HepG2 (cell line): ENCODE results near the gene NUDT3. TPM values are rescaled to one million over a fixed set of nuclear protein-coding genes. Genes with fewer than 3 reads are reported as not detected.
A peak's percentile ranks its signal among the peaks of the same experiment; 100 is the strongest.

Experiments
- BRD4 ChIP-seq: sonication (generic); formaldehyde crosslinking; IDR thresholded peaks from 2 replicates; pipeline ENCODE4 v1.4.0; 2020; ENCODE audit warnings: missing genetic modification reagents
- HNF4A ChIP-seq: sonication (generic); formaldehyde crosslinking; IDR thresholded peaks from 2 replicates; pipeline ENCODE4 v1.4.0; 2020; ENCODE audit warnings: missing genetic modification reagents
- HOXA5 ChIP-seq: sonication (generic); formaldehyde crosslinking; IDR thresholded peaks from 2 replicates; pipeline ENCODE4 v1.4.0; 2020; ENCODE audit warnings: missing genetic modification reagents
- JDP2 ChIP-seq: sonication (generic); formaldehyde crosslinking; IDR thresholded peaks from 2 replicates; pipeline ENCODE4 v1.8.1; 2022; ENCODE audit warnings: missing genetic modification reagents, borderline replicate concordance
- MXD4 ChIP-seq: IDR thresholded peaks from 2 replicates; pipeline ENCODE4 v1.6.1; 2016; ENCODE audit warnings: mild to moderate bottlenecking, missing biosample characterization, missing genetic modification reagents
- NFATC3 ChIP-seq: sonication (generic); formaldehyde crosslinking; IDR thresholded peaks from 2 replicates; pipeline ENCODE4 v1.5.1; 2020; ENCODE audit warnings: mild to moderate bottlenecking, missing genetic modification reagents
- SALL1 ChIP-seq: sonication (generic); formaldehyde crosslinking; IDR thresholded peaks from 2 replicates; pipeline ENCODE4 v1.8.0; 2022; ENCODE audit warnings: mild to moderate bottlenecking, missing genetic modification reagents
- THAP11 ChIP-seq: IDR thresholded peaks from 2 replicates; pipeline ENCODE4 v1.6.1; 2016; ENCODE audit warnings: missing biosample characterization, missing genetic modification reagents
- ZNF10 ChIP-seq: sonication (generic); formaldehyde crosslinking; IDR thresholded peaks from 2 replicates; pipeline ENCODE4 v1.4.0; 2020; ENCODE audit warnings: mild to moderate bottlenecking, low read depth, missing genetic modification reagents, borderline replicate concordance
- ZNF761 ChIP-seq: sonication (generic); formaldehyde crosslinking; conservative IDR thresholded peaks from 2 replicates; pipeline ENCODE4 v1.4.0; 2020; ENCODE audit warnings: mild to moderate bottlenecking, missing genetic modification reagents
- polyA plus RNA-seq, 8 experiments: library from polyadenylated mRNA; depleted of rRNA in 3 of 8; stranded (reverse) in 7 of 8; unstranded in 1 of 8; fragments of >200 nt; fragmentation: Illumina TruSeq in 4 of 8; extraction: Trizol in 4 of 8; gene quantifications; 2 replicates each; pipeline versions ENCODE4 v1.2.1 to v1.2.3, GENCODE V29; 2011 to 2016; ENCODE audit warnings: low read depth in 4 of 8, missing spikeins in 1 of 8, mixed read lengths in 1 of 8; ENCODE audit not compliant: insufficient read depth in 1 of 8
- total RNA-seq, 5 experiments: library from RNA; depleted of rRNA; stranded (reverse); fragments of >200 nt; fragmentation: Illumina TruSeq; extraction: Trizol; gene quantifications; 2 replicates each; pipeline ENCODE4 v1.2.3, GENCODE V29; 2016; ENCODE audit warnings: low read depth in 1 of 5
- TF ChIP-seq, protein P1 (sequence below): sonication (generic); formaldehyde crosslinking; conservative IDR thresholded peaks from 2 replicates; pipeline ENCODE4 v1.4.0; 2020; ENCODE audit warnings: mild to moderate bottlenecking, missing genetic modification reagents, moderate library complexity
- TF ChIP-seq, protein P2 (sequence below), 2 experiments: sonication (generic) in 1 of 2; formaldehyde crosslinking in 1 of 2; IDR thresholded peaks; 2 replicates each; pipeline versions ENCODE4 v1.4.0 to v1.6.1; 2018 to 2020; ENCODE audit warnings: missing genetic modification reagents in 2 of 2, borderline replicate concordance in 1 of 2, low read depth in 1 of 2, mild to moderate bottlenecking in 1 of 2, missing biosample characterization in 1 of 2
- TF ChIP-seq, protein P3 (sequence below): sonication (generic); formaldehyde crosslinking; IDR thresholded peaks from 2 replicates; pipeline ENCODE4 v1.4.0; 2020; ENCODE audit warnings: missing genetic modification reagents, borderline replicate concordance
- TF ChIP-seq, protein P4 (sequence below): sonication (generic); formaldehyde crosslinking; conservative IDR thresholded peaks from 2 replicates; pipeline ENCODE4 v1.4.0; 2020; ENCODE audit warnings: missing genetic modification reagents

The NUDT3 gene
- total and polyA plus RNA-seq, 2 of the 13 experiments (the other 11 are each of a cell fraction or from before 2014, with no cell fraction given), result 20.2 to 20.6 TPM

DNA sequence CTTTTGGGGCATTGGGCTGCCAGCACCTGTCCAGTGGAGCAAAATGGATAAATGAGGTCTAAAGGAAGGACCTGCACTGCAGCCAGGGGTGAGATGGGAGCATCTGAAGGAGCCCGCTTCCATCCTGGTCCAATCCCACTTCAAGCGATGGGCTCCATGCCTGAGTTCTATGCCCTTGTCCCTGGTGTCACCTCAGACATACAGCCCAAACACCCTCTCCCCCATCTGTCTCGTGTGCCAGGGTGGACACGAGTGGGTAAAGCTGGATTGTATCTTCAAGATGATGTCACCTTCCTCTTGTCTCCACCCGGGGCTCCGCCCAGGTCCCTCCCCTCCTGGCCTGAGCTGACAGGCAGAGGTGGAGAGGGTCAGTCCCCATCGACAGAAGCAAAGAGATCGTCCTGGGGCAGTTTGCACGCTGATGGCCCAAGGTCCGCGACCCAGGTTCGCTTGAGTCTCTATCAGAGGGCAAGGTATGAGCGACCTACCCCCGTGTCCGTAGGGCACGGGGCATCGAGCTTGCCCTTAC, 144.2 kb downstream of the NUDT3 start (continued):
- TF ChIP-seq, protein P1, sequence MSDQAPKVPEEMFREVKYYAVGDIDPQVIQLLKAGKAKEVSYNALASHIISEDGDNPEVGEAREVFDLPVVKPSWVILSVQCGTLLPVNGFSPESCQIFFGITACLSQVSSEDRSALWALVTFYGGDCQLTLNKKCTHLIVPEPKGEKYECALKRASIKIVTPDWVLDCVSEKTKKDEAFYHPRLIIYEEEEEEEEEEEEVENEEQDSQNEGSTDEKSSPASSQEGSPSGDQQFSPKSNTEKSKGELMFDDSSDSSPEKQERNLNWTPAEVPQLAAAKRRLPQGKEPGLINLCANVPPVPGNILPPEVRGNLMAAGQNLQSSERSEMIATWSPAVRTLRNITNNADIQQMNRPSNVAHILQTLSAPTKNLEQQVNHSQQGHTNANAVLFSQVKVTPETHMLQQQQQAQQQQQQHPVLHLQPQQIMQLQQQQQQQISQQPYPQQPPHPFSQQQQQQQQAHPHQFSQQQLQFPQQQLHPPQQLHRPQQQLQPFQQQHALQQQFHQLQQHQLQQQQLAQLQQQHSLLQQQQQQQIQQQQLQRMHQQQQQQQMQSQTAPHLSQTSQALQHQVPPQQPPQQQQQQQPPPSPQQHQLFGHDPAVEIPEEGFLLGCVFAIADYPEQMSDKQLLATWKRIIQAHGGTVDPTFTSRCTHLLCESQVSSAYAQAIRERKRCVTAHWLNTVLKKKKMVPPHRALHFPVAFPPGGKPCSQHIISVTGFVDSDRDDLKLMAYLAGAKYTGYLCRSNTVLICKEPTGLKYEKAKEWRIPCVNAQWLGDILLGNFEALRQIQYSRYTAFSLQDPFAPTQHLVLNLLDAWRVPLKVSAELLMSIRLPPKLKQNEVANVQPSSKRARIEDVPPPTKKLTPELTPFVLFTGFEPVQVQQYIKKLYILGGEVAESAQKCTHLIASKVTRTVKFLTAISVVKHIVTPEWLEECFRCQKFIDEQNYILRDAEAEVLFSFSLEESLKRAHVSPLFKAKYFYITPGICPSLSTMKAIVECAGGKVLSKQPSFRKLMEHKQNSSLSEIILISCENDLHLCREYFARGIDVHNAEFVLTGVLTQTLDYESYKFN (CRISPR knock-in tag), result no peak
- TF ChIP-seq ZNF10 (CRISPR knock-in tag) (no peak), ZNF761 (peak; percentile 50; the same call in 1 of the 2 replicates), BRD4 (CRISPR knock-in tag) (no peak), THAP11 (no peak), NFATC3 (CRISPR knock-in tag) (no peak), HNF4A (CRISPR knock-in tag) (no peak), MXD4 (CRISPR knock-in tag) (no peak), SALL1 (CRISPR knock-in tag) (no peak), HOXA5 (CRISPR knock-in tag) (no peak), JDP2 (CRISPR knock-in tag) (no peak)
- TF ChIP-seq, protein P2, sequence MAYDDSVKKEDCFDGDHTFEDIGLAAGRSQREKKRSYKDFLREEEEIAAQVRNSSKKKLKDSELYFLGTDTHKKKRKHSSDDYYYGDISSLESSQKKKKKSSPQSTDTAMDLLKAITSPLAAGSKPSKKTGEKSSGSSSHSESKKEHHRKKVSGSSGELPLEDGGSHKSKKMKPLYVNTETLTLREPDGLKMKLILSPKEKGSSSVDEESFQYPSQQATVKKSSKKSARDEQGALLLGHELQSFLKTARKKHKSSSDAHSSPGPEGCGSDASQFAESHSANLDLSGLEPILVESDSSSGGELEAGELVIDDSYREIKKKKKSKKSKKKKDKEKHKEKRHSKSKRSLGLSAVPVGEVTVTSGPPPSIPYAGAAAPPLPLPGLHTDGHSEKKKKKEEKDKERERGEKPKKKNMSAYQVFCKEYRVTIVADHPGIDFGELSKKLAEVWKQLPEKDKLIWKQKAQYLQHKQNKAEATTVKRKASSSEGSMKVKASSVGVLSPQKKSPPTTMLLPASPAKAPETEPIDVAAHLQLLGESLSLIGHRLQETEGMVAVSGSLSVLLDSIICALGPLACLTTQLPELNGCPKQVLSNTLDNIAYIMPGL (CRISPR knock-in tag; IDR thresholded peaks at IDR 0.05; ENCODE audit: borderline replicate concordance in 1 of 2, low read depth in 1 of 2), result no peak
- TF ChIP-seq, protein P3, sequence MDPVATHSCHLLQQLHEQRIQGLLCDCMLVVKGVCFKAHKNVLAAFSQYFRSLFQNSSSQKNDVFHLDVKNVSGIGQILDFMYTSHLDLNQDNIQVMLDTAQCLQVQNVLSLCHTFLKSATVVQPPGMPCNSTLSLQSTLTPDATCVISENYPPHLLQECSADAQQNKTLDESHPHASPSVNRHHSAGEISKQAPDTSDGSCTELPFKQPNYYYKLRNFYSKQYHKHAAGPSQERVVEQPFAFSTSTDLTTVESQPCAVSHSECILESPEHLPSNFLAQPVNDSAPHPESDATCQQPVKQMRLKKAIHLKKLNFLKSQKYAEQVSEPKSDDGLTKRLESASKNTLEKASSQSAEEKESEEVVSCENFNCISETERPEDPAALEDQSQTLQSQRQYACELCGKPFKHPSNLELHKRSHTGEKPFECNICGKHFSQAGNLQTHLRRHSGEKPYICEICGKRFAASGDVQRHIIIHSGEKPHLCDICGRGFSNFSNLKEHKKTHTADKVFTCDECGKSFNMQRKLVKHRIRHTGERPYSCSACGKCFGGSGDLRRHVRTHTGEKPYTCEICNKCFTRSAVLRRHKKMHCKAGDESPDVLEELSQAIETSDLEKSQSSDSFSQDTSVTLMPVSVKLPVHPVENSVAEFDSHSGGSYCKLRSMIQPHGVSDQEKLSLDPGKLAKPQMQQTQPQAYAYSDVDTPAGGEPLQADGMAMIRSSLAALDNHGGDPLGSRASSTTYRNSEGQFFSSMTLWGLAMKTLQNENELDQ, result no peak
- TF ChIP-seq, protein P4, sequence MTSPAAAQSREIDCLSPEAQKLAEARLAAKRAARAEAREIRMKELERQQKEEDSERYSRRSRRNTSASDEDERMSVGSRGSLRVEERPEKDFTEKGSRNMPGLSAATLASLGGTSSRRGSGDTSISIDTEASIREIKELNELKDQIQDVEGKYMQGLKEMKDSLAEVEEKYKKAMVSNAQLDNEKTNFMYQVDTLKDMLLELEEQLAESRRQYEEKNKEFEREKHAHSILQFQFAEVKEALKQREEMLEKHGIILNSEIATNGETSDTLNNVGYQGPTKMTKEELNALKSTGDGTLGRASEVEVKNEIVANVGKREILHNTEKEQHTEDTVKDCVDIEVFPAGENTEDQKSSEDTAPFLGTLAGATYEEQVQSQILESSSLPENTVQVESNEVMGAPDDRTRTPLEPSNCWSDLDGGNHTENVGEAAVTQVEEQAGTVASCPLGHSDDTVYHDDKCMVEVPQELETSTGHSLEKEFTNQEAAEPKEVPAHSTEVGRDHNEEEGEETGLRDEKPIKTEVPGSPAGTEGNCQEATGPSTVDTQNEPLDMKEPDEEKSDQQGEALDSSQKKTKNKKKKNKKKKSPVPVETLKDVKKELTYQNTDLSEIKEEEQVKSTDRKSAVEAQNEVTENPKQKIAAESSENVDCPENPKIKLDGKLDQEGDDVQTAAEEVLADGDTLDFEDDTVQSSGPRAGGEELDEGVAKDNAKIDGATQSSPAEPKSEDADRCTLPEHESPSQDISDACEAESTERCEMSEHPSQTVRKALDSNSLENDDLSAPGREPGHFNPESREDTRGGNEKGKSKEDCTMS (CRISPR knock-in tag), result no peak
